Raji (cell line): Measurements from ENCODE around the gene LARGE1.

Experiments
- POLR2A ChIP-seq: IDR thresholded peaks from 2 replicates; pipeline ENCODE4 v1.6.1; 2011; ENCODE audit warnings: low read depth, low read length, control low read depth; ENCODE audit not compliant: insufficient read depth

LARGE1 gene

GRCh38 chr22:33240888-33241475 lies 679.3 kb downstream of the LARGE1 start:
- no peak for TF ChIP-seq POLR2A

- no peak for TF ChIP-seq POLR2A
These were observed 688.2 kb downstream of the LARGE1 start for GRCh38 chr22:33232071-33232470.

GRCh38 chr22:33227791-33228190 lies 692.5 kb downstream of the LARGE1 start:
- TF ChIP-seq POLR2A: no peak

- TF ChIP-seq POLR2A: no peak
These were observed 695.4 kb downstream of the LARGE1 start for GRCh38 chr22:33224841-33225240.
